Endothelial cell of umbilical vein (primary cell): ENCODE data around the gene FAM171A2. TPM values are rescaled to one million over a fixed set of nuclear protein-coding genes. Genes with fewer than 3 reads are reported as not detected.
"Not testable (repeated sequence)": the region's sequence is repeated elsewhere in the genome, so short reads cannot be mapped to it uniquely, and the experiment has no call there.

Experiments used
- BruUV-seq: library from RNA; stranded (reverse); fragments of 400-500 nt; replicated peaks from 2 replicates; lab custom pipeline; 2021; lab: Mats Ljungman, UMichigan
- CTCF ChIA-PET: fragments of 300-600, 350-600 bp; sonication (Branson Sonifier 250); formaldehyde crosslinking; loops from one replicate; lab custom pipeline; 2021; ENCODE audit warnings: antibody characterized with exemption, inconsistent platforms; lab: Charles Lee
- POLR2A ChIA-PET: fragments of 300-600, 350-600 bp; sonication (Branson Sonifier 250); formaldehyde crosslinking; loops from one replicate; lab custom pipeline; 2021; ENCODE audit warnings: antibody characterized with exemption, inconsistent platforms; lab: Charles Lee
- DNase-seq: peaks from one replicate; pipeline ENCODE4 v3.0.0-alpha.2; 2011; ENCODE audit warnings: low read depth, low spot score
- FAIRE-seq: peaks from 2 replicates; lab custom pipeline; 2011; peaks lifted over from hg19 to GRCh38; lab: Jason Lieb, UNC
- H2AFZ ChIP-seq: 2 replicates; pipeline ENCODE4 v1.6.0; 2012; ENCODE audit warnings: low read depth, low read length, control low read depth, inconsistent platforms
- H3K27ac ChIP-seq: 2 replicates; pipeline ENCODE4 v1.5.1; 2011; ENCODE audit warnings: low read depth, mild to moderate bottlenecking, control low read depth, low read length, moderate library complexity; ENCODE audit not compliant: insufficient read depth
- H3K27me3 ChIP-seq, 2 experiments: 2 replicates each; pipeline versions ENCODE4 v1.6.0 to v1.6.1; 2011; ENCODE audit warnings: low read length in 2 of 2, mixed read lengths in 1 of 2; ENCODE audit not compliant: control insufficient read depth in 2 of 2, insufficient read depth in 2 of 2
- H3K36me3 ChIP-seq, 2 experiments: 2 replicates in 1 of 2; 3 replicates in 1 of 2; pipeline ENCODE4 v1.5.1; 2011; ENCODE audit warnings: low read length in 2 of 2, mild to moderate bottlenecking in 1 of 2, moderate library complexity in 1 of 2; ENCODE audit not compliant: control insufficient read depth in 2 of 2, insufficient read depth in 2 of 2; ENCODE audit errors: extremely low read depth in 1 of 2
- H3K4me1 ChIP-seq: 3 replicates; pipeline ENCODE4 v1.5.1; 2011; ENCODE audit warnings: mild to moderate bottlenecking, low read length; ENCODE audit not compliant: control insufficient read depth, insufficient read depth; ENCODE audit errors: extremely low read depth
- H3K4me2 ChIP-seq: 2 replicates; pipeline ENCODE4 v1.6.1; 2011; ENCODE audit warnings: low read length, control low read depth, mixed read lengths; ENCODE audit not compliant: insufficient read depth
- H3K4me3 ChIP-seq, 3 experiments: fragments of 200-600 bp in 1 of 3; sonication (generic), shearing (Covaris generic) in 1 of 3; replicated peaks in 1 of 3; 2 replicates each; pipeline ENCODE4 v1.5.1; 2011 to 2016; ENCODE audit warnings: control low read depth in 3 of 3, low read length in 3 of 3, mild to moderate bottlenecking in 2 of 3, inconsistent platforms in 1 of 3, low read depth in 1 of 3, moderate library complexity in 1 of 3; ENCODE audit not compliant: insufficient read depth in 1 of 3
- H3K79me2 ChIP-seq: 2 replicates; pipeline ENCODE4 v1.6.0; 2012; ENCODE audit warnings: low read length, inconsistent platforms; ENCODE audit not compliant: control insufficient read depth, insufficient read depth
- H3K9ac ChIP-seq: replicated peaks from 2 replicates; pipeline ENCODE3; 2011; ENCODE audit warnings: low read length, control low read depth; ENCODE audit not compliant: insufficient read depth; ENCODE audit errors: extremely low read depth
- H3K9me1 ChIP-seq: replicated peaks from 3 replicates; pipeline ENCODE4 v1.6.0; 2011; ENCODE audit warnings: mild to moderate bottlenecking, low read length; ENCODE audit not compliant: control insufficient read depth, insufficient read depth; ENCODE audit errors: extremely low read depth
- H3K9me3 ChIP-seq: replicated peaks from 2 replicates; pipeline ENCODE4 v1.5.1; 2012; ENCODE audit warnings: low read length, inconsistent platforms; ENCODE audit not compliant: control insufficient read depth, insufficient read depth
- H4K20me1 ChIP-seq: replicated peaks from 2 replicates; pipeline ENCODE3; 2011; ENCODE audit warnings: mild to moderate bottlenecking, low read length; ENCODE audit not compliant: control insufficient read depth, insufficient read depth; ENCODE audit errors: extremely low read depth
- CTCF ChIP-seq, 2 donors: IDR thresholded peaks; 1 replicate in 1 of 2; 2 replicates in 1 of 2; pipeline ENCODE4 v1.5.1; 2011; ENCODE audit warnings: low read length in 2 of 2, mild to moderate bottlenecking in 2 of 2, moderate library complexity in 2 of 2, control low read depth in 1 of 2, inconsistent platforms in 1 of 2, low read depth in 1 of 2; ENCODE audit not compliant: insufficient read depth in 1 of 2; ENCODE audit errors: extremely low read depth in 1 of 2
- EZH2 ChIP-seq: IDR thresholded peaks from 2 replicates; pipeline ENCODE4 v1.6.1; 2012; ENCODE audit warnings: borderline replicate concordance, low read depth, mild to moderate bottlenecking, moderate library complexity, low read length, inconsistent platforms; ENCODE audit not compliant: severe bottlenecking
- FOS ChIP-seq: IDR thresholded peaks from 2 replicates; pipeline ENCODE4 v1.6.1; 2011; ENCODE audit warnings: mild to moderate bottlenecking, low read length, moderate library complexity, borderline replicate concordance; ENCODE audit not compliant: insufficient read depth
- GATA2 ChIP-seq: IDR thresholded peaks from 2 replicates; pipeline ENCODE4 v1.7.0; 2011; ENCODE audit warnings: low read depth, mild to moderate bottlenecking, moderate library complexity, mixed read lengths, low read length; ENCODE audit not compliant: insufficient read length, insufficient read depth
- JUN ChIP-seq: IDR thresholded peaks from 2 replicates; pipeline ENCODE4 v1.6.1; 2011; ENCODE audit warnings: borderline replicate concordance, low read depth; ENCODE audit not compliant: insufficient read length, insufficient read depth
- MAX ChIP-seq: IDR thresholded peaks from 2 replicates; pipeline ENCODE4 v1.6.1; 2011; ENCODE audit not compliant: insufficient read depth, insufficient read length
- MYC ChIP-seq: IDR thresholded peaks from one replicate; pipeline ENCODE4 v1.6.1; 2011; ENCODE audit warnings: mild to moderate bottlenecking, low read depth, low read length
- POLR2A ChIP-seq: IDR thresholded peaks from 2 replicates; pipeline ENCODE4 v1.6.1; 2012; ENCODE audit warnings: low read depth, mild to moderate bottlenecking, control low read depth, low read length
- POLR2AphosphoS5 ChIP-seq: IDR thresholded peaks from 2 replicates; pipeline ENCODE4 v1.6.1; 2012; ENCODE audit warnings: low read depth, mild to moderate bottlenecking, control low read depth, low read length, moderate library complexity; ENCODE audit not compliant: insufficient read depth
- dilution Hi-C: fragments of 300-500 bp; cut with MboI; formaldehyde crosslinking; loops from one replicate; pipeline ENCODE4 v1.15.0; 2019; ENCODE audit warnings: low sequenced_read_pairs; ENCODE audit not compliant: extremely low pct_ligation_motif_present
- intact Hi-C: fragments of 100-400 bp; cut with micrococcal nuclease; formaldehyde crosslinking; loops from one replicate; pipeline ENCODE4 v1.10.0; 2022
- polyA plus RNA-seq, 4 experiments: library from polyadenylated mRNA; depleted of rRNA in 3 of 4; stranded (reverse) in 3 of 4; unstranded in 1 of 4; fragments of >200 nt; gene quantifications; 2 replicates each; pipeline versions ENCODE4 v1.2.1 to v1.2.3, GENCODE V29; 2011 to 2012; ENCODE audit warnings: missing spikeins in 1 of 4
- total RNA-seq: library from RNA; stranded (reverse); gene quantifications from 2 replicates; pipeline ENCODE4 v1.2.3, GENCODE V29; 2021

Gene FAM171A2
- total and polyA plus RNA-seq, 2 donors (not counting 3 experiments of a cell fraction or from before 2014, with no cell fraction given), result 11.3 to 13.4 TPM

- CTCF ChIA-PET, result interaction anchor here (3.2 kb wide), 1 partner anchor 13 kb away, joined by 26 read pairs; no protein-coding TSS in a partner anchor
- no peak overlapping the region for H3K9ac ChIP-seq
- intact Hi-C loops, result loop anchor here (2.0 kb wide), 1 partner anchor 13 kb away; no protein-coding TSS in a partner anchor
Observed at GRCh38 chr17:44343510-44344209, 20.0 kb downstream of the FAM171A2 start.

GRCh38 chr17:44340553-44340952, 23.1 kb downstream of the FAM171A2 start:
- FAIRE-seq, H3K9ac ChIP-seq, POLR2A ChIA-PET, H3K36me3 ChIP-seq, H3K4me3 ChIP-seq, H3K79me2 ChIP-seq, H3K9me3 ChIP-seq, intact Hi-C loops, H3K4me2 ChIP-seq, dilution Hi-C loops, DNase-seq, H4K20me1 ChIP-seq, BruUV-seq, H2AFZ ChIP-seq, H3K9me1 ChIP-seq, H3K27me3 ChIP-seq, H3K4me1 ChIP-seq, H3K27ac ChIP-seq: not testable (repeated sequence)
- CTCF ChIA-PET, result interaction anchor here (1.1 kb wide), 1 partner anchor 136 kb away, joined by 3 read pairs; no protein-coding TSS in a partner anchor

More at GRCh38 chr17:44343510-44344209, 20.0 kb downstream of the FAM171A2 start:
- TF ChIP-seq FOS, result no peak
- TF ChIP-seq GATA2, result no peak
- no peak for TF ChIP-seq CTCF (IDR thresholded peaks at IDR 0.05; ENCODE audit: extremely low read depth in 1 of 2, insufficient read depth in 1 of 2, low read depth in 1 of 2, low read length in 2 of 2)
- TF ChIP-seq MAX, result no peak
- TF ChIP-seq EZH2, result no peak
- TF ChIP-seq POLR2A, result no peak
- TF ChIP-seq POLR2AphosphoS5, result no peak
- TF ChIP-seq MYC, result no peak
- TF ChIP-seq JUN, result no peak
- no TSS peak for BruUV-seq
- peaks cover 0 to under 1% of the 10 kb centered on the region in 2 experiments for H3K36me3 ChIP-seq
- no peaks in the 10 kb centered on the region for H3K4me1 ChIP-seq
- no peak for DNase-seq
- no peak overlapping the region for H3K4me3 ChIP-seq
- no peak for FAIRE-seq
- peaks cover 0 to 2% of the 10 kb centered on the region in 2 experiments for H3K27me3 ChIP-seq
- dilution Hi-C loops, result no loop called here
- H2AFZ ChIP-seq, result no peak overlapping the region
- H3K9me1 ChIP-seq, result no peaks in the 10 kb centered on the region
- peaks cover 2% of the 10 kb centered on the region for H3K79me2 ChIP-seq
- H3K9me3 ChIP-seq, result no peaks in the 10 kb centered on the region
- POLR2A ChIA-PET, result no interaction called here
- no peaks in the 10 kb centered on the region for H4K20me1 ChIP-seq
- H3K4me2 ChIP-seq, result no peak overlapping the region
- no peak overlapping the region for H3K27ac ChIP-seq
